K562 (cell line): ENCODE results near the gene NALCN. TPM values are rescaled to one million over a fixed set of nuclear protein-coding genes. Genes with fewer than 3 reads are reported as not detected.

Experiments used
- ATAC-seq: fragments of 200-7000 bp; cut with Tn5 transposase; 3 replicates; pipeline ENCODE4 v1.9.1; 2020; ENCODE audit warnings: moderate library complexity
- BruUV-seq: library from RNA; stranded (reverse); fragments of 400-500 nt; replicated peaks from 2 replicates; lab custom pipeline; 2021; lab: Mats Ljungman, UMichigan
- CTCF ChIA-PET: fragments of 300-600 bp; formaldehyde crosslinking; extraction: SDS; loops from one replicate; lab custom pipeline; 2021; ENCODE audit warnings: low intra/inter-chr PET ratio; lab: Yijun Ruan, JAX
- POLR2A ChIA-PET: fragments of 300-600, 350-650 bp; sonication (Branson Sonifier 250); formaldehyde crosslinking; extraction: SDS; loops from one replicate; lab custom pipeline; 2021; ENCODE audit warnings: antibody characterized with exemption, inconsistent platforms; lab: Yijun Ruan, JAX
- DNase-seq, 4 experiments: peaks; one replicate each; pipeline versions ENCODE4 v3.0.0 to v3.0.0-alpha.2; 2011 to 2018; ENCODE audit warnings: low spot score in 3 of 4, mixed read lengths in 3 of 4; ENCODE audit errors: extremely low read depth in 1 of 4
- FAIRE-seq: peaks from 2 replicates; lab custom pipeline; 2011; peaks lifted over from hg19 to GRCh38; lab: Jason Lieb, UNC
- H2AFZ ChIP-seq: 2 replicates; pipeline ENCODE4 v1.6.0; 2011; ENCODE audit warnings: low read depth, low read length, control low read depth, inconsistent platforms
- H3K27ac ChIP-seq: fragments of 200-600 bp; 3 replicates; pipeline ENCODE4 v1.8.0; 2011; ENCODE audit warnings: low read depth, mild to moderate bottlenecking, control low read depth, inconsistent platforms, low read length, moderate library complexity, mixed read lengths; ENCODE audit errors: extremely low read depth
- H3K27me3 ChIP-seq, 2 experiments: fragments of 300-600 bp in 1 of 2; 2 replicates in 1 of 2; 3 replicates in 1 of 2; pipeline versions ENCODE4 v1.6.0 to v1.8.0; 2011; ENCODE audit warnings: inconsistent platforms in 2 of 2, low read length in 2 of 2, mild to moderate bottlenecking in 1 of 2, mixed read lengths in 1 of 2, moderate library complexity in 1 of 2; ENCODE audit not compliant: control insufficient read depth in 2 of 2, insufficient read depth in 2 of 2
- H3K36me3 ChIP-seq: fragments of 300-600 bp; 3 replicates; pipeline ENCODE4 v1.8.0; 2011; ENCODE audit warnings: mild to moderate bottlenecking, low read length, inconsistent platforms; ENCODE audit not compliant: control insufficient read depth, insufficient read depth
- H3K4me1 ChIP-seq, 2 experiments: fragments of 200-600 bp in 1 of 2; replicated peaks in 1 of 2; 2 replicates in 1 of 2; 3 replicates in 1 of 2; pipeline versions ENCODE4 v1.5.1 to v1.8.0; 2011; ENCODE audit warnings: inconsistent platforms in 2 of 2, low read length in 2 of 2, mild to moderate bottlenecking in 1 of 2, mixed read lengths in 1 of 2, moderate library complexity in 1 of 2; ENCODE audit not compliant: control insufficient read depth in 2 of 2, insufficient read depth in 2 of 2
- H3K4me2 ChIP-seq: 2 replicates; pipeline ENCODE4 v1.6.1; 2011; ENCODE audit warnings: low read length, control low read depth, inconsistent platforms, mixed read lengths; ENCODE audit not compliant: insufficient read depth
- H3K4me3 ChIP-seq: fragments of 200-600 bp; sonication (generic), shearing (Covaris generic); 2 replicates; pipeline ENCODE4 v1.5.1; 2016; ENCODE audit warnings: control low read depth, inconsistent platforms
- H3K79me2 ChIP-seq: fragments of 200-600 bp; 3 replicates; pipeline ENCODE4 v1.8.0; 2011; ENCODE audit warnings: low read length, inconsistent platforms; ENCODE audit not compliant: control insufficient read depth, insufficient read depth
- H3K9ac ChIP-seq, 2 experiments: 2 replicates each; pipeline versions ENCODE4 v1.6.0 to v1.6.1; 2011; ENCODE audit warnings: low read depth in 2 of 2, low read length in 2 of 2, control low read depth in 1 of 2, inconsistent platforms in 1 of 2, mild to moderate bottlenecking in 1 of 2, mixed read lengths in 1 of 2; ENCODE audit not compliant: insufficient read depth in 1 of 2
- H3K9me1 ChIP-seq: one replicate; pipeline ENCODE4 v1.6.0; 2011; ENCODE audit warnings: inconsistent platforms, mild to moderate bottlenecking, low read length, moderate library complexity; ENCODE audit not compliant: control insufficient read depth, insufficient read depth
- H3K9me3 ChIP-seq: replicated peaks from 2 replicates; pipeline ENCODE4 v1.5.1; 2011; ENCODE audit warnings: low read depth, low read length, inconsistent platforms; ENCODE audit not compliant: control insufficient read depth, insufficient read depth
- H4K20me1 ChIP-seq: replicated peaks from 2 replicates; pipeline ENCODE4 v1.6.1; 2011; ENCODE audit warnings: low read length, inconsistent platforms, mixed read lengths; ENCODE audit not compliant: control insufficient read depth, insufficient read depth
- HDAC1 ChIP-seq, 2 experiments: fragments of 450-650 bp; IDR thresholded peaks; 2 replicates each; pipeline ENCODE4 v1.6.1; 2016 to 2017; ENCODE audit warnings: inconsistent platforms in 1 of 2, mild to moderate bottlenecking in 1 of 2, moderate library complexity in 1 of 2
- SMAD3 ChIP-seq: fragments of 450-650 bp; formaldehyde crosslinking; conservative IDR thresholded peaks from 2 replicates; pipeline ENCODE4 v1.4.0; 2020; ENCODE audit warnings: mild to moderate bottlenecking
- ZNF717 ChIP-seq: fragments of 250-450 bp; sonication (Bioruptor Pico); IDR thresholded peaks from 2 replicates; pipeline ENCODE4 v1.5.0; 2021
- WGBS: fragments of 100-300 bp; shearing (Covaris generic); methylation state at CpG from one replicate; pipeline ENCODE4 v1.1.6; 2016; ENCODE audit warnings: low coverage, mixed read lengths; ENCODE audit not compliant: insufficient coverage; ENCODE audit errors: missing lambda C conversion rate; 5-methylcytosine and 5-hydroxymethylcytosine counted together
- in situ Hi-C: fragments of 300-500 bp; cut with MboI; formaldehyde crosslinking; loops from 4 replicates; pipeline ENCODE4 v1.15.0; 2018; ENCODE audit warnings: inconsistent platforms, mixed read lengths
- intact Hi-C: fragments of 100-400 bp; cut with micrococcal nuclease; formaldehyde crosslinking; loops from 2 replicates; pipeline ENCODE4 v1.14.2; 2022
- polyA plus RNA-seq, 8 experiments: library from polyadenylated mRNA; depleted of rRNA in 4 of 8; stranded (reverse) in 5 of 8; unstranded in 3 of 8; fragments of >200 nt; fragmentation: Nextera tagmentation in 2 of 8; fragmentation: Illumina TruSeq in 1 of 8; extraction: Ambion mirVana in 2 of 8; extraction: Trizol in 1 of 8; gene quantifications; 2 replicates each; pipeline versions ENCODE4 v1.2.1 to v1.2.3, GENCODE V29; 2011 to 2014; ENCODE audit warnings: inconsistent platforms in 1 of 8, missing spikeins in 1 of 8
- total RNA-seq, 7 experiments: library from RNA; depleted of rRNA in 6 of 7; stranded (reverse); fragments of >200 nt in 6 of 7; fragmentation: Illumina TruSeq in 2 of 7; extraction: Trizol in 2 of 7; gene quantifications; 2 replicates each; pipeline versions ENCODE4 v1.2.1 to v1.2.3, GENCODE V29; 2011 to 2021; ENCODE audit warnings: low replicate concordance in 1 of 7
- TF ChIP-seq, protein P1 (sequence below), 3 experiments: fragments of 200-800 bp in 1 of 3; fragments of 250-450 bp in 1 of 3; fragments of 450-650 bp in 1 of 3; sonication (Bioruptor Pico) in 1 of 3; sonication (Bioruptor generic) in 1 of 3; formaldehyde crosslinking in 1 of 3; IDR thresholded peaks; 2 replicates each; pipeline versions ENCODE4 v1.6.1 to v1.8.0; 2016 to 2022; ENCODE audit warnings: mild to moderate bottlenecking in 2 of 3, missing genetic modification characterization in 2 of 3, missing compliant biosample characterization in 1 of 3, moderate library complexity in 1 of 3

NALCN gene
- total and polyA plus RNA-seq, 9 of the 15 experiments (the other 6 are each of a cell fraction or from before 2014, with no cell fraction given) = not detected

DNA sequence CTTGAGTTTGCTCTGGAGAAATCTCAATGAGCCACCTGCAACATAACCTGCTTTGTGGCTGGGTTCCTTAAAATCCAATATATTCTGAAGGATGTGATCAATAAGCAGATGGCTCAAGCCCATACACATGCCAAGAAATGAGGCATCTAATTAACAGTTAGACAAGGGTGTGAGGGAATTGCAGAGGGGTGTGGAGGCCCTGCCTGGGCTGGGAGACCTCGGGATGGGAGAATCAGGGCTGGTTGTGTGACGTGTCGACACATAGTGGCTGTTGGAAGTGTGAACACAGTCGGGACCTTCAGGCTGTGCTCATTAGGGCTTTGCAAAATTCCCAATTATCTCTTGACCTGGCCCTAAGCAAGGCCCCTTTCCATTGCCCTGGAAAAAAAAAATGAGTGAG lies 379.8 kb downstream of the NALCN start:
- Histone ChIP-seq H3K9me1 (no peaks in the 10 kb centered on the region), H3K27ac (no peak overlapping the region), H3K27me3 (no peaks in the 10 kb centered on the region), H3K36me3 (no peaks in the 10 kb centered on the region), H3K9ac (no peak overlapping the region), H3K4me3 (no peak overlapping the region), H3K9me3 (no peaks in the 10 kb centered on the region), H4K20me1 (no peaks in the 10 kb centered on the region), H2AFZ (no peak overlapping the region), H3K79me2 (no peaks in the 10 kb centered on the region), H3K4me1 (no peaks in the 10 kb centered on the region), H3K4me2 (no peak overlapping the region)
- in situ Hi-C loops (no loop called here), intact Hi-C loops (no loop called here)
- POLR2A ChIA-PET = no interaction called here
- DNase-seq (no peak), FAIRE-seq (no peak), ATAC-seq (no peak)
- WGBS = 0% methylated on average over 4 of the region's 4 CpGs
- TF ChIP-seq, protein P1, sequence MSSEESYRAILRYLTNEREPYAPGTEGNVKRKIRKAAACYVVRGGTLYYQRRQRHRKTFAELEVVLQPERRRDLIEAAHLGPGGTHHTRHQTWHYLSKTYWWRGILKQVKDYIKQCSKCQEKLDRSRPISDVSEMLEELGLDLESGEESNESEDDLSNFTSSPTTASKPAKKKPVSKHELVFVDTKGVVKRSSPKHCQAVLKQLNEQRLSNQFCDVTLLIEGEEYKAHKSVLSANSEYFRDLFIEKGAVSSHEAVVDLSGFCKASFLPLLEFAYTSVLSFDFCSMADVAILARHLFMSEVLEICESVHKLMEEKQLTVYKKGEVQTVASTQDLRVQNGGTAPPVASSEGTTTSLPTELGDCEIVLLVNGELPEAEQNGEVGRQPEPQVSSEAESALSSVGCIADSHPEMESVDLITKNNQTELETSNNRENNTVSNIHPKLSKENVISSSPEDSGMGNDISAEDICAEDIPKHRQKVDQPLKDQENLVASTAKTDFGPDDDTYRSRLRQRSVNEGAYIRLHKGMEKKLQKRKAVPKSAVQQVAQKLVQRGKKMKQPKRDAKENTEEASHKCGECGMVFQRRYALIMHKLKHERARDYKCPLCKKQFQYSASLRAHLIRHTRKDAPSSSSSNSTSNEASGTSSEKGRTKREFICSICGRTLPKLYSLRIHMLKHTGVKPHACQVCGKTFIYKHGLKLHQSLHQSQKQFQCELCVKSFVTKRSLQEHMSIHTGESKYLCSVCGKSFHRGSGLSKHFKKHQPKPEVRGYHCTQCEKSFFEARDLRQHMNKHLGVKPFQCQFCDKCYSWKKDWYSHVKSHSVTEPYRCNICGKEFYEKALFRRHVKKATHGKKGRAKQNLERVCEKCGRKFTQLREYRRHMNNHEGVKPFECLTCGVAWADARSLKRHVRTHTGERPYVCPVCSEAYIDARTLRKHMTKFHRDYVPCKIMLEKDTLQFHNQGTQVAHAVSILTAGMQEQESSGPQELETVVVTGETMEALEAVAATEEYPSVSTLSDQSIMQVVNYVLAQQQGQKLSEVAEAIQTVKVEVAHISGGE (CRISPR knock-in tag; IDR thresholded peaks at IDR 0.05) = no peak
- TF ChIP-seq HDAC1 (IDR thresholded peaks at IDR 0.05) (no peak), ZNF717 (CRISPR knock-in tag) (no peak), SMAD3 (no peak)
- CTCF ChIA-PET = no interaction called here
- no TSS peak for BruUV-seq
